Endodermal cell (in vitro differentiated cells): ENCODE data around the gene SLC66A2. TPM values are rescaled to one million over a fixed set of nuclear protein-coding genes. Genes with fewer than 3 reads are reported as not detected.
A peak's percentile ranks its signal among the peaks of the same experiment; 100 is the strongest.

Experiments used
- DNase-seq: peaks from one replicate; pipeline ENCODE4 v3.0.0-alpha.2; 2017
- H3K27ac ChIP-seq: 2 replicates; pipeline ENCODE4 v1.5.1; 2013; ENCODE audit warnings: mild to moderate bottlenecking, low read depth, low read length, moderate library complexity
- H3K27me3 ChIP-seq: 2 replicates; pipeline ENCODE4 v1.6.1; 2013; ENCODE audit warnings: mild to moderate bottlenecking, low read length, moderate library complexity; ENCODE audit not compliant: insufficient read depth, control insufficient read depth, poor library complexity, severe bottlenecking
- H3K36me3 ChIP-seq: 2 replicates; pipeline ENCODE4 v1.7.0; 2013; ENCODE audit warnings: mild to moderate bottlenecking, low read length, moderate library complexity; ENCODE audit not compliant: control insufficient read depth, insufficient read depth
- H3K4me1 ChIP-seq: one replicate; pipeline ENCODE4 v1.7.0; 2013; ENCODE audit warnings: low read length; ENCODE audit not compliant: control insufficient read depth, insufficient read depth
- H3K4me3 ChIP-seq: 2 replicates; pipeline ENCODE4 v1.5.1; 2013; ENCODE audit warnings: mild to moderate bottlenecking, low read length, moderate library complexity
- H3K9ac ChIP-seq: 2 replicates; pipeline ENCODE4 v1.6.1; 2013; ENCODE audit warnings: mild to moderate bottlenecking, low read length, moderate library complexity; ENCODE audit not compliant: poor library complexity, severe bottlenecking; ENCODE audit errors: extremely low read depth
- H3K9me3 ChIP-seq: 2 replicates; pipeline ENCODE4 v1.6.1; 2013; ENCODE audit warnings: mild to moderate bottlenecking, low read length, moderate library complexity; ENCODE audit not compliant: control insufficient read depth
- H3K27ac Mint-ChIP-seq: 2 replicates; pipeline ENCODE4 v1.8.0; 2020; ENCODE audit warnings: mixed read lengths
- H3K27me3 Mint-ChIP-seq: 2 replicates; pipeline ENCODE4 v1.8.0; 2021; ENCODE audit warnings: mild to moderate bottlenecking, mixed read lengths; ENCODE audit not compliant: insufficient read depth
- H3K36me3 Mint-ChIP-seq: 2 replicates; pipeline ENCODE4 v1.8.0; 2020; ENCODE audit warnings: low read depth, mixed read lengths
- H3K4me1 Mint-ChIP-seq: 2 replicates; pipeline ENCODE4 v1.8.0; 2020; ENCODE audit warnings: mixed read lengths
- H3K4me3 Mint-ChIP-seq: 2 replicates; pipeline ENCODE4 v1.8.0; 2020; ENCODE audit warnings: mild to moderate bottlenecking, moderate library complexity, mixed read lengths
- H3K9me3 Mint-ChIP-seq: 2 replicates; pipeline ENCODE4 v1.8.0; 2020; ENCODE audit warnings: mild to moderate bottlenecking, mixed read lengths
- WGBS, 2 experiments: methylation state at CpG; one replicate each; pipeline versions ENCODE4 v1.1.5 to v1.1.7; 2013; ENCODE audit warnings: missing lambda C conversion rate in 2 of 2, mixed read lengths in 1 of 2; ENCODE audit not compliant: insufficient coverage in 1 of 2, insufficient read length in 1 of 2; 5-methylcytosine and 5-hydroxymethylcytosine counted together
- total RNA-seq, 2 donors: library from RNA; stranded (reverse); fragmentation: NEBNext Ultra II Directional in 1 of 2; extraction: Animal tissue kit (Norgen Biotek cat#: 25700) in 1 of 2; gene quantifications; 2 replicates in 1 of 2; 3 replicates in 1 of 2; pipeline ENCODE4 v1.2.1, GENCODE V29; 2021
- TF ChIP-seq, protein P1 (sequence below): fragments of 200-600 bp; sonication (generic); conservative IDR thresholded peaks from 2 replicates; pipeline ENCODE4 v1.5.0; 2021; ENCODE audit warnings: antibody characterized with exemption, mild to moderate bottlenecking

The SLC66A2 gene
- total RNA-seq, 2 donors from 2014 or later: 30.3 to 32.4 TPM

DNA sequence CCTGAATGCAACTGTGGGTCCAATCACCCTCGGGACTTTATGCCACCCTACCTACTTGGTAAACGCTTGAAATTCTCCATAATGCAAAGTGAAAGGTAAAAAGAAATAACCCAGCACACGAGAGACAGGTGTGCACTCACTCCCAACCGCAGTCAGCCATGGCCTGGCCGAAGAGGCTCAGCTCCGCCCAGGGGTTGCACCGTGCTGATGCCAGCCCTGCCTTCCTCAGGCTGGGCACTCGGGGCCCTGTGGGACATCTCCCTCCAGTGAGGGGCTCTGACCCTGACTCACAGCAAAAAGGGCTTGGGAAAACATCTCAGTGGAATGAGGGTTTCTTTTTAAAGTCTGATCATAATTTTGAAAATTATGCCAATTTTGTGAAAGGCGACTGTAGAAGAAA, 13.3 kb downstream of the SLC66A2 start:
- TF ChIP-seq, protein P1, sequence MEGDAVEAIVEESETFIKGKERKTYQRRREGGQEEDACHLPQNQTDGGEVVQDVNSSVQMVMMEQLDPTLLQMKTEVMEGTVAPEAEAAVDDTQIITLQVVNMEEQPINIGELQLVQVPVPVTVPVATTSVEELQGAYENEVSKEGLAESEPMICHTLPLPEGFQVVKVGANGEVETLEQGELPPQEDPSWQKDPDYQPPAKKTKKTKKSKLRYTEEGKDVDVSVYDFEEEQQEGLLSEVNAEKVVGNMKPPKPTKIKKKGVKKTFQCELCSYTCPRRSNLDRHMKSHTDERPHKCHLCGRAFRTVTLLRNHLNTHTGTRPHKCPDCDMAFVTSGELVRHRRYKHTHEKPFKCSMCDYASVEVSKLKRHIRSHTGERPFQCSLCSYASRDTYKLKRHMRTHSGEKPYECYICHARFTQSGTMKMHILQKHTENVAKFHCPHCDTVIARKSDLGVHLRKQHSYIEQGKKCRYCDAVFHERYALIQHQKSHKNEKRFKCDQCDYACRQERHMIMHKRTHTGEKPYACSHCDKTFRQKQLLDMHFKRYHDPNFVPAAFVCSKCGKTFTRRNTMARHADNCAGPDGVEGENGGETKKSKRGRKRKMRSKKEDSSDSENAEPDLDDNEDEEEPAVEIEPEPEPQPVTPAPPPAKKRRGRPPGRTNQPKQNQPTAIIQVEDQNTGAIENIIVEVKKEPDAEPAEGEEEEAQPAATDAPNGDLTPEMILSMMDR: no peak
- DNase-seq: peak; percentile 23
- Mint-ChIP-seq H3K27ac (no peak overlapping the region), H3K4me3 (no peak overlapping the region), H3K4me1 (peaks cover 22% of the 10 kb centered on the region), H3K9me3 (peaks cover 9% of the 10 kb centered on the region), H3K36me3 (peaks cover 71% of the 10 kb centered on the region), H3K27me3 (peaks cover 5% of the 10 kb centered on the region)
- H3K36me3 ChIP-seq: peaks cover 48% of the 10 kb centered on the region
- peaks cover 3% of the 10 kb centered on the region for H3K4me1 ChIP-seq
- peaks cover 18% of the 10 kb centered on the region for H3K9me3 ChIP-seq
- no peak overlapping the region for H3K4me3 ChIP-seq
- no peak overlapping the region for H3K9ac ChIP-seq
- WGBS, 2 experiments: 92 to 97% methylated on average over 4 to 9 of the region's 9 CpGs
- no peaks in the 10 kb centered on the region for H3K27me3 ChIP-seq
- H3K27ac ChIP-seq: no peak overlapping the region

DNA sequence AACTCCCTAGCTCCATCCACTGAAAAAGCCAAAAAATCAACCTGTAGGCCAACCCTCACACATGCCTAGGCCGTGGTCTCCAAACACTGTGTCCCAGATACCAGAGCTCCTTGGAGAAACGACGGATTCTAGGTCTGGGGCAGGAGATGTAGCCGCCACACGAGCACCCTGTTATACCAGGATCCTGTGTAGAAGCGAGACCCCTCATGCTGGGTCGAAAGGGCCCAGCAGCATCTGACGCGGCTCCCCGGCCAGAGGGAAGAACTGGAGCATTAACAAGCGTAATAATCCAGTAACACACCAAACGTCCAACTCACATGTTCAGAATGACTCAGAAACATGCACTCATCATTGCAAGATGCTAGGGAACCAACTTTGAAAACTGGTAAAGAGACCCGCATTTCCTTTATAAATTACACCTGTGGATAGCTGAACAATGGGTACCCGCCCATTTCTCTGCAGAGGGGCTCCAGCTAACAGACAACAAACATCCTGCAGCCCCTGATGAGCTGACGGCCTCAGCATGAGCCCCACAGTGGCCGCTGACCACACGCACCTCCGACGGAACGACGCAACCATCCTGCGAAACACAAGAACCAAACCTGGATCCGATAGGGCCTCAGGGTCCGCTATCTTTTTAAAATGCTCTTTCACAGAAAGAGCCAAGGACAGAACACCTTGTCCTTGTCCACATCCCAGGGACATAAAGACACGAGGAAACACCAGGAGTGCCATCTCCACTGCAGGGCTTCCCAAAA, 14.2 kb downstream of the SLC66A2 start:
- Histone ChIP-seq H3K9me3 (peaks cover 27% of the 10 kb centered on the region), H3K9ac (no peak overlapping the region), H3K27me3 (no peaks in the 10 kb centered on the region), H3K4me3 (no peak overlapping the region), H3K36me3 (peaks cover 47% of the 10 kb centered on the region), H3K27ac (no peak overlapping the region), H3K4me1 (no peaks in the 10 kb centered on the region)
- Mint-ChIP-seq H3K9me3 (peaks cover 18% of the 10 kb centered on the region), H3K27me3 (peaks cover 5% of the 10 kb centered on the region), H3K4me1 (peaks cover 16% of the 10 kb centered on the region), H3K27ac (no peak overlapping the region), H3K36me3 (peaks cover 75% of the 10 kb centered on the region), H3K4me3 (no peak overlapping the region)
- 94 to 95% methylated on average over 17 to 25 of the region's 25 CpGs for WGBS, 2 experiments
- TF ChIP-seq, protein P1: no peak
- DNase-seq: peak; percentile 20

DNA sequence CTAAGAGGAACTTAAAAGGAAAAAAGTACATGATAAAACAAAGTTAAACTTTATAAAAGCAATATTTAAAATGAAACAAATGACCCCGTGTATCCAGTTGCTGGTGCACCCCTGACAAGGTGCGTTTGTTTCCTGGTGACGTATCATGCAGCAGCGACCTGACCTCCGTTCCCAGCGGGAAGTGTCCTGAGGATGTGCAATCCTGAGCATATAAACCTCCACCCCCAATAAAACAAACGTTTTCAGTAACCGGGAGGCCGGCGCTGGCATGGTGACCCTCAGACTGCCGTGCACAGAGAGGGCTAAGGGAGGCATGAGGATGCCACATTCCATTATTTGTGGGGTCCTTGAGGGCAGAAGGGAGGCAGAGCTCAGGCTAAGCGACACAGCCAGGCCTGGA, 14.8 kb downstream of the SLC66A2 start:
- Mint-ChIP-seq H3K27me3 (peaks cover 2% of the 10 kb centered on the region), H3K36me3 (peaks cover 72% of the 10 kb centered on the region), H3K9me3 (peaks cover 22% of the 10 kb centered on the region), H3K4me1 (peaks cover 16% of the 10 kb centered on the region), H3K27ac (no peak overlapping the region), H3K4me3 (no peak overlapping the region)
- TF ChIP-seq, protein P1: no peak
- H3K9me3 ChIP-seq: peaks cover 32% of the 10 kb centered on the region
- no peak overlapping the region for H3K9ac ChIP-seq
- no peak overlapping the region for H3K27ac ChIP-seq
- H3K4me3 ChIP-seq: no peak overlapping the region
- H3K36me3 ChIP-seq: peaks cover 43% of the 10 kb centered on the region
- H3K27me3 ChIP-seq: no peaks in the 10 kb centered on the region
- DNase-seq: peak; percentile 23
- 83 to 96% methylated on average over 1 to 12 of the region's 12 CpGs for WGBS, 2 experiments
- H3K4me1 ChIP-seq: no peaks in the 10 kb centered on the region
